ENCODE measurements around the gene ASTE1. TPM values are rescaled to one million over a fixed set of nuclear protein-coding genes. Genes with fewer than 3 reads are reported as not detected.

Gene ASTE1
- total and polyA plus RNA-seq, 10 of the 15 experiments (the other 5 are each of a cell fraction or from before 2014, with no cell fraction given), result 5.1 to 12.0 (median 8.2) TPM

- no peaks in the 10 kb centered on the region for H3K4me1 ChIP-seq (ENCODE audit: control insufficient read depth, insufficient read depth, low read length)
- ChIA-PET RAD21 (ENCODE audit: unreplicated experiment) (no interaction called here), SMC1A (ENCODE audit: uncharacterized antibody, unreplicated experiment) (interaction anchor here (1.4 kb wide), 1 partner anchor 15 kb away, joined by 4 read pairs; no protein-coding TSS in a partner anchor), POLR2A (no interaction called here), CTCF (no interaction called here)
- H3K9ac ChIP-seq (ENCODE audit: control insufficient read depth, insufficient read depth, low read length), result no peak overlapping the region
- H3K36me3 ChIP-seq (ENCODE audit: control insufficient read depth in 2 of 2, insufficient read depth in 2 of 2, low read length in 1 of 2), result peaks cover 0 to 2% of the 10 kb centered on the region in 2 experiments; a peak in 1 of 4 replicates
- intact Hi-C loops (cut with micrococcal nuclease; ENCODE audit: unreplicated experiment), result no loop called here
- DNase-seq (ENCODE audit: low read depth, low spot score) (no peak), FAIRE-seq (no peak), ATAC-seq (no peak)
- H3K27ac ChIP-seq (ENCODE audit: control insufficient read depth, insufficient read depth), result no peak overlapping the region
- H3K4me2 ChIP-seq (ENCODE audit: control insufficient read depth, insufficient read depth), result no peak overlapping the region
- in situ Hi-C loops (cut with MboI), result no loop called here
- TF ChIP-seq ZBTB40 (IDR thresholded peaks at IDR 0.05; ENCODE audit: borderline replicate concordance) (no peak), RUNX3 (IDR thresholded peaks at IDR 0.05; ENCODE audit: low read length) (no peak), SREBF1 (IDR thresholded peaks at IDR 0.05; ENCODE audit: low read length) (no peak), SREBF2 (IDR thresholded peaks at IDR 0.05; ENCODE audit: low read length) (no peak), PKNOX1 (IDR thresholded peaks at IDR 0.05) (no peak), JUND (IDR thresholded peaks at IDR 0.05; ENCODE audit: low read depth, low read length) (no peak), SMC3 (IDR thresholded peaks at IDR 0.05; ENCODE audit: borderline replicate concordance, low read length) (no peak), SUZ12 (IDR thresholded peaks at IDR 0.05; ENCODE audit: unreplicated experiment) (no peak), ASH2L (IDR thresholded peaks at IDR 0.05; ENCODE audit: borderline replicate concordance, low read depth) (no peak), MTA3 (IDR thresholded peaks at IDR 0.05; ENCODE audit: borderline replicate concordance, low read length) (no peak), TBL1XR1 (IDR thresholded peaks at IDR 0.05; ENCODE audit: low read depth, low read length) (no peak)
- H4K20me1 ChIP-seq (ENCODE audit: control insufficient read depth, insufficient read depth), result no peaks in the 10 kb centered on the region
- H3K9me3 ChIP-seq (replicated peaks; ENCODE audit: control insufficient read depth, insufficient read depth, low read length), result no peaks in the 10 kb centered on the region
- WGBS (ENCODE audit: insufficient coverage, insufficient replicate concordance, low lambda C conversion rate, missing lambda C conversion rate), result 100% methylated on average over 2 of the region's 2 CpGs
- no peak overlapping the region for H2AFZ ChIP-seq (ENCODE audit: control insufficient read depth, low read depth, low read length)
- no peak overlapping the region for H3K4me3 ChIP-seq
- no peaks in the 10 kb centered on the region for H3K79me2 ChIP-seq (ENCODE audit: control insufficient read depth, insufficient read depth, low read length)
- no TSS peak for BruUV-seq (replicated peaks)
- no peaks in the 10 kb centered on the region for H3K27me3 ChIP-seq (replicated peaks in 1 of 2; ENCODE audit: control insufficient read depth in 2 of 2, insufficient read depth in 2 of 2, low read length in 1 of 2)
These were observed 45.2 kb downstream of the ASTE1 start for GRCh38 chr3:130981469-130981868.

Data from GM12878 (cell line).